ENCODE data around the gene TSSC4. TPM values are rescaled to one million over a fixed set of nuclear protein-coding genes. Genes with fewer than 3 reads are reported as not detected.

Gene TSSC4
- polyA plus RNA-seq, 1 experiment = 30.5 TPM

DNA sequence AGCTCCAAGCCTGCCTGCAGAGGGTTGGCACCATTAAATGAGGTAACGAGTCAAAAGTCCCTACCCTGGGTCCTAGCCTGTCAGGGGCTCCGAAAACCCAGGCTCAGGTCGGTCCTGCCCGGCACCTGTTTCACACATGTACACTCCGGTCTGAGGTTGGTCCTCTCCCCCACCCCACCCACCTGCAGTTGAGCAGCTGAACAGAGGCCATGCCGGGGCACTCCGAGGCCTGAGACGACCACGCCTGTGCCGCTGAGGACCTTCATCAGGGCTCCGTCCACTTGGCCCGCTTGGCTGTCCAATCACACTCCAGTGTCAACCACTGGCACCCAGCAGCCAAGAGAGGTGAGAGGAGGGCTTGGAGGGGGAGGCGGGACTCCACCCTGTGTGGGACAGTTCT is 1.6 kb downstream of the TSSC4 start:
- ChIA-PET CTCF (interaction anchor here (4.8 kb wide), 1 partner anchor 96 kb away, joined by 43 read pairs; no protein-coding TSS in a partner anchor), POLR2A (no interaction called here)
- Histone ChIP-seq H3K27me3 (ENCODE audit: control insufficient read depth, insufficient read depth, low read length) (no peaks in the 10 kb centered on the region), H3K4me3 (ENCODE audit: low read depth, low read length) (no peak overlapping the region; the same call in 1 of the 2 replicates), H3K36me3 (ENCODE audit: control insufficient read depth, insufficient read depth, low read length) (peaks cover 23% of the 10 kb centered on the region)
- TF ChIP-seq, protein P1, sequence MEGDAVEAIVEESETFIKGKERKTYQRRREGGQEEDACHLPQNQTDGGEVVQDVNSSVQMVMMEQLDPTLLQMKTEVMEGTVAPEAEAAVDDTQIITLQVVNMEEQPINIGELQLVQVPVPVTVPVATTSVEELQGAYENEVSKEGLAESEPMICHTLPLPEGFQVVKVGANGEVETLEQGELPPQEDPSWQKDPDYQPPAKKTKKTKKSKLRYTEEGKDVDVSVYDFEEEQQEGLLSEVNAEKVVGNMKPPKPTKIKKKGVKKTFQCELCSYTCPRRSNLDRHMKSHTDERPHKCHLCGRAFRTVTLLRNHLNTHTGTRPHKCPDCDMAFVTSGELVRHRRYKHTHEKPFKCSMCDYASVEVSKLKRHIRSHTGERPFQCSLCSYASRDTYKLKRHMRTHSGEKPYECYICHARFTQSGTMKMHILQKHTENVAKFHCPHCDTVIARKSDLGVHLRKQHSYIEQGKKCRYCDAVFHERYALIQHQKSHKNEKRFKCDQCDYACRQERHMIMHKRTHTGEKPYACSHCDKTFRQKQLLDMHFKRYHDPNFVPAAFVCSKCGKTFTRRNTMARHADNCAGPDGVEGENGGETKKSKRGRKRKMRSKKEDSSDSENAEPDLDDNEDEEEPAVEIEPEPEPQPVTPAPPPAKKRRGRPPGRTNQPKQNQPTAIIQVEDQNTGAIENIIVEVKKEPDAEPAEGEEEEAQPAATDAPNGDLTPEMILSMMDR (IDR thresholded peaks at IDR 0.05; ENCODE audit: insufficient read depth, low read depth, low read length) = no peak
- DNase-seq (ENCODE audit: low read depth) = no peak

DNA sequence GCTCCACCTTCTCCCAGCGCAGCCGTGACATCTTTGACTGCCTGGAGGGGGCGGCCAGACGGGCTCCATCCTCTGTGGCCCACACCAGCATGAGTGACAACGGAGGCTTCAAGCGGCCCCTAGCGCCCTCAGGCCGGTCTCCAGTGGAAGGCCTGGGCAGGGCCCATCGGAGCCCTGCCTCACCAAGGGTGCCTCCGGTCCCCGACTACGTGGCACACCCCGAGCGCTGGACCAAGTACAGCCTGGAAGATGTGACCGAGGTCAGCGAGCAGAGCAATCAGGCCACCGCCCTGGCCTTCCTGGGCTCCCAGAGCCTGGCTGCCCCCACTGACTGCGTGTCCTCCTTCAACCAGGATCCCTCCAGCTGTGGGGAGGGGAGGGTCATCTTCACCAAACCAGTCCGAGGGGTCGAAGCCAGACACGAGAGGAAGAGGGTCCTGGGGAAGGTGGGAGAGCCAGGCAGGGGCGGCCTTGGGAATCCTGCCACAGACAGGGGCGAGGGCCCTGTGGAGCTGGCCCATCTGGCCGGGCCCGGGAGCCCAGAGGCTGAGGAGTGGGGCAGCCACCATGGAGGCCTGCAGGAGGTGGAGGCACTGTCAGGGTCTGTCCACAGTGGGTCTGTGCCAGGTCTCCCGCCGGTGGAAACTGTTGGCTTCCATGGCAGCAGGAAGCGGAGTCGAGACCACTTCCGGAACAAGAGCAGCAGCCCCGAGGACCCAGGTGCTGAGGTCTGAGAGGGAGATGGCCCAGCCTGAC is 2.5 kb downstream of the TSSC4 start:
- Histone ChIP-seq H3K4me3 (ENCODE audit: low read depth, low read length) (no peak overlapping the region), H3K36me3 (ENCODE audit: control insufficient read depth, insufficient read depth, low read length) (peaks cover 22% of the 10 kb centered on the region), H3K27me3 (ENCODE audit: control insufficient read depth, insufficient read depth, low read length) (no peaks in the 10 kb centered on the region)
- ChIA-PET POLR2A (interaction anchor here (0.5 kb wide), 1 partner anchor 26 kb away, joined by 3 read pairs; no protein-coding TSS in a partner anchor), CTCF (interaction anchor here (1.0 to 1.8 kb wide), 3 partner anchors 9 to 98 kb away, joined by 4 to 7 read pairs (median 5); no protein-coding TSS in a partner anchor)
- TF ChIP-seq, protein P1 (IDR thresholded peaks at IDR 0.05; ENCODE audit: insufficient read depth, low read depth, low read length) = no peak
- DNase-seq (ENCODE audit: low read depth) = no peak

DNA sequence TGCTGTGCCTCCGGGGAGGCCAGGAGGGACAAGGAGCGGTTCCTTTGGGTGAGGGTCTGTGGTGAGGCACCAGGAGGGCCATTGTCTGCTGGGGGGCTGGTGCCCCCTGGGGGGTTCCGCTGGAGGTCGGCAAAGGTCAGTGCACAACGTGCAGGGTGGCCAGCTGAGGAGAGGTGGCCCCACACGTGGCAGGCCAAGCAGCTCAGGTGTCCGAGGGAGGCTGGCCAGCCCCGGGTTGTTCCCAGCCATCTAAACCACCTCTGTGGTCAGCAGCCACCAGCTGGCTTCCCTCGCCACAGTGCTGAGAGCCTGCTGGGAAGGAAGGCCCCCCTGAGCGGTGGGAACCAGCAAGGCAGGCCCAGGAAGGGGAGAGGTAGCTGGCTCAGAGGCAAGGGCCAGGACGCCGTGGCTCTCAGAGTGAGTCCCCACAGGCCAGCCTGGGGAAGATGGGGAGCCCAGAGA is 4.2 kb downstream of the TSSC4 start:
- Histone ChIP-seq H3K4me3 (ENCODE audit: low read depth, low read length) (no peak overlapping the region), H3K27me3 (ENCODE audit: control insufficient read depth, insufficient read depth, low read length) (peaks cover 6% of the 10 kb centered on the region), H3K36me3 (ENCODE audit: control insufficient read depth, insufficient read depth, low read length) (peaks cover 18% of the 10 kb centered on the region)
- DNase-seq (ENCODE audit: low read depth) = no peak
- TF ChIP-seq, protein P1 (IDR thresholded peaks at IDR 0.05; ENCODE audit: insufficient read depth, low read depth, low read length) = no peak
- ChIA-PET POLR2A (no interaction called here), CTCF (interaction anchor here (1.2 to 2.0 kb wide), 4 partner anchors 14 to 100 kb away, joined by 4 to 9 read pairs (median 6); no protein-coding TSS in a partner anchor)

DNA sequence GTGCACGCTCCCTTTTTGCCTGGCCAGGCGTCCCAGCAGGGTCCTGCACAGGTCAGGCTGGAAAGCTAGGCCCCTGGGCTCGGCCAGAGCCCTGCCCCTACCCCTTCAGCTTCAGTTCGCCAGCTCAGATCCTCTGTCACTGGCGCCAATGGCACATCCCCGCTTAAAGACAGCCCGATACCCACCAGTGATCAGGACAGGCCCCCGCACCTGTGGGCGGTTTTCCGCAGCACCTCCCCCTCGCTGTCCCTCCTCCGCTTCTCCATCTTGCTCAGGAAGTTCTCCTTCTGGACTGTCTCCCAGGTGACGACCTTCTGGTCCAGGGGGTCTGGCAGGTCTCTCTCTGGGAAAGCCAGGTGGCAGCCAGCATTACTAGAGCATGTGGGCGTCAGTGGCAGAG is 5.9 kb downstream of the TSSC4 start:
- ChIA-PET CTCF (interaction anchor here (2.0 kb wide), 1 partner anchor 101 kb away, joined by 9 read pairs; no protein-coding TSS in a partner anchor), POLR2A (no interaction called here)
- TF ChIP-seq, protein P1 (IDR thresholded peaks at IDR 0.05; ENCODE audit: insufficient read depth, low read depth, low read length) = no peak
- DNase-seq (ENCODE audit: low read depth) = no peak
- peaks cover 18% of the 10 kb centered on the region for H3K36me3 ChIP-seq (ENCODE audit: control insufficient read depth, insufficient read depth, low read length)
- H3K27me3 ChIP-seq (ENCODE audit: control insufficient read depth, insufficient read depth, low read length) = peaks cover 8% of the 10 kb centered on the region
- H3K4me3 ChIP-seq (ENCODE audit: low read depth, low read length) = no peak overlapping the region

DNA sequence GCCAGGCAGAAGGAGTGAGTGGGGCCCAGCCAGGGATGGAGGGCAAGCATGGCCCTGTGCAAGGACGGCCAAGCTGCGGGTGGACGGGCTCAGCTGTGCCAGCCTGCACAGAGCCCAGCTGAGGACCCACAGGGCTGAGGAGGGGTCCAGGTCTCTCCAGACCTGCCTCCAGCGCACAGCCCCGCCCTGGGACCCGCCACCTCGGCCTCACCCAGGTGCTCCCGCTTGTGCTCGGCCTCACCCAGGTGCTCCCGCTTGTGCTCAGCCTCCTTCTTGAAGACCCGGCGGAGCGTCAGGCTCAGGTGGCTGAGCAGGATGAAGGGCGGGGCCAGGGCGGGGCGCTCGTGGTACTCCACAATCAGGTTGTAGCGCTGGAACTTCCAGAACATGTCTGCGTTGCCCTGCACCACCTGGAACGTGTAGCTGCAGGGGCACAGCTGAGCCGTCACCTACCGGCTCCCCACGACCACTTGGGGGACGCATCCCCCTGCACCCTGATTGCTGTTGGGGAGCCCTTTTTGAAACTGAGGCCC is 6.4 kb downstream of the TSSC4 start:
- no peak for DNase-seq (ENCODE audit: low read depth)
- TF ChIP-seq, protein P1 (IDR thresholded peaks at IDR 0.05; ENCODE audit: insufficient read depth, low read depth, low read length) = no peak
- H3K36me3 ChIP-seq (ENCODE audit: control insufficient read depth, insufficient read depth, low read length) = peaks cover 18% of the 10 kb centered on the region
- no peak overlapping the region for H3K4me3 ChIP-seq (ENCODE audit: low read depth, low read length)
- H3K27me3 ChIP-seq (ENCODE audit: control insufficient read depth, insufficient read depth, low read length) = peaks cover 8% of the 10 kb centered on the region
- CTCF ChIA-PET = interaction anchor here (2.0 kb wide), 1 partner anchor 101 kb away, joined by 9 read pairs; no protein-coding TSS in a partner anchor
- POLR2A ChIA-PET = no interaction called here
